NCI-H1092 treated with DMSO at 0.1 percent for 48 hours (cell line): Measurements from ENCODE around the gene NCF2.
"Not testable (repeated sequence)": the region's sequence is repeated elsewhere in the genome, so short reads cannot be mapped to it uniquely, and the experiment has no call there.

Experiments
- DNase-seq: peaks from one replicate; lab custom pipeline; 2025; lab: John Stamatoyannopoulos, UW

Gene NCF2

GRCh38 chr1:183590244-183591191 lies at the start of gene NCF2:
Gene NCF2, minus strand, starts transcription at chr1:183590459. Its CDS starts 130 bp downstream, at chr1:183590329.
- no peak for DNase-seq

GRCh38 chr1:183638649-183639387 lies 48.6 kb upstream of the NCF2 start:
- DNase-seq, result no peak

GRCh38 chr1:183636783-183637182 lies 46.5 kb upstream of the NCF2 start:
- peak; percentile 22 for DNase-seq

- DNase-seq, result no peak
These were observed 46.0 kb upstream of the NCF2 start for GRCh38 chr1:183636334-183636682.

- peak; percentile 99 for DNase-seq
These were observed 45.5 kb upstream of the NCF2 start, which contains the start of gene ARPC5 for GRCh38 chr1:183635606-183636333. Gene ARPC5, minus strand, starts transcription at chr1:183635783. Its CDS starts 124 bp downstream, at chr1:183635659.

GRCh38 chr1:183635099-183635605 lies 44.9 kb upstream of the NCF2 start:
- DNase-seq, result peak; percentile 49

GRCh38 chr1:183634429-183635065 lies 44.3 kb upstream of the NCF2 start:
- no peak for DNase-seq

- DNase-seq, result peak; percentile 47
These were observed 43.6 kb upstream of the NCF2 start for GRCh38 chr1:183633676-183634343.

- no peak for DNase-seq
These were observed 42.7 kb upstream of the NCF2 start for GRCh38 chr1:183632964-183633363.

GRCh38 chr1:183632114-183632513 lies 41.9 kb upstream of the NCF2 start:
- DNase-seq, result no peak

GRCh38 chr1:183630748-183631147 lies 40.5 kb upstream of the NCF2 start:
- no peak for DNase-seq

- DNase-seq, result no peak
These were observed 38.3 kb upstream of the NCF2 start for GRCh38 chr1:183628537-183628936.

- not testable (repeated sequence) for DNase-seq
These were observed 36.0 kb upstream of the NCF2 start for GRCh38 chr1:183626236-183626635.

GRCh38 chr1:183622884-183623785 lies 32.9 kb upstream of the NCF2 start:
- peak; percentile 62 for DNase-seq

- DNase-seq, result no peak
These were observed 31.8 kb upstream of the NCF2 start for GRCh38 chr1:183622013-183622412.

GRCh38 chr1:183620311-183620710 lies 30.1 kb upstream of the NCF2 start:
- DNase-seq, result no peak

GRCh38 chr1:183619781-183620180 lies 29.5 kb upstream of the NCF2 start:
- DNase-seq, result no peak

GRCh38 chr1:183618202-183618601 lies 27.9 kb upstream of the NCF2 start:
- not testable (repeated sequence) for DNase-seq

GRCh38 chr1:183612975-183613374 lies 22.7 kb upstream of the NCF2 start:
- not testable (repeated sequence) for DNase-seq

GRCh38 chr1:183612407-183612806 lies 22.1 kb upstream of the NCF2 start:
- DNase-seq, result no peak
